IMR-90 (cell line): ENCODE data around the gene SIGLEC15. TPM values are rescaled to one million over a fixed set of nuclear protein-coding genes. Genes with fewer than 3 reads are reported as not detected.

Experiments
- ATAC-seq: fragments of 200-7000 bp; cut with Tn5 transposase; 2 replicates; pipeline ENCODE4 v1.9.1; 2020; ENCODE audit warnings: low read depth, mild to moderate bottlenecking, moderate library complexity
- BruUV-seq: library from RNA; stranded (reverse); fragments of 400-500 nt; replicated peaks from 2 replicates; lab custom pipeline; 2021; lab: Mats Ljungman, UMichigan
- CTCF ChIA-PET: fragments of 300-600 bp; formaldehyde crosslinking; extraction: SDS; loops from one replicate; lab custom pipeline; 2021; ENCODE audit warnings: antibody characterized with exemption; lab: Yijun Ruan, JAX
- POLR2A ChIA-PET: fragments of 300-600 bp; sonication (Branson Sonifier 250); formaldehyde crosslinking; loops from one replicate; lab custom pipeline; 2022; ENCODE audit warnings: antibody characterized with exemption; ENCODE audit not compliant: unreplicated experiment; lab: Charles Lee
- DNase-seq: peaks from one replicate; pipeline ENCODE4 v3.0.0; 2013
- H2AFZ ChIP-seq: replicated peaks from 2 replicates; pipeline ENCODE3; 2013; ENCODE audit warnings: low read length, mild to moderate bottlenecking; ENCODE audit not compliant: poor library complexity
- H2AK5ac ChIP-seq: 2 replicates; pipeline ENCODE4 v1.6.1; 2013; ENCODE audit warnings: low read depth, low read length, inconsistent platforms
- H2AK9ac ChIP-seq: replicated peaks from 2 replicates; pipeline ENCODE3; 2013; ENCODE audit warnings: mild to moderate bottlenecking, low read depth, low read length, moderate library complexity; ENCODE audit not compliant: poor library complexity
- H2BK120ac ChIP-seq: 2 replicates; pipeline ENCODE4 v1.6.1; 2013; ENCODE audit warnings: low read depth, low read length, inconsistent platforms
- H2BK15ac ChIP-seq: 3 replicates; pipeline ENCODE4 v1.6.1; 2013; ENCODE audit warnings: low read depth, low read length, inconsistent platforms
- H2BK20ac ChIP-seq: 2 replicates; pipeline ENCODE4 v1.6.1; 2013; ENCODE audit warnings: low read depth, mild to moderate bottlenecking, inconsistent platforms, low read length, moderate library complexity
- H2BK5ac ChIP-seq: 2 replicates; pipeline ENCODE4 v1.6.1; 2013; ENCODE audit warnings: mild to moderate bottlenecking, low read depth, low read length, inconsistent platforms; ENCODE audit not compliant: poor library complexity, severe bottlenecking
- H3K14ac ChIP-seq: replicated peaks from 2 replicates; pipeline ENCODE4 v1.6.1; 2013; ENCODE audit warnings: low read depth, low read length, inconsistent platforms
- H3K18ac ChIP-seq: 2 replicates; pipeline ENCODE4 v1.6.1; 2013; ENCODE audit warnings: low read depth, low read length, control low read depth
- H3K23ac ChIP-seq: 2 replicates; pipeline ENCODE4 v1.6.1; 2013; ENCODE audit warnings: low read depth, low read length, inconsistent platforms
- H3K27ac ChIP-seq: 2 replicates; pipeline ENCODE4 v1.5.1; 2013; ENCODE audit warnings: mild to moderate bottlenecking, control low read depth, low read length; ENCODE audit not compliant: insufficient read depth
- H3K27me3 ChIP-seq: 2 replicates; pipeline ENCODE4 v1.6.1; 2013; ENCODE audit warnings: low read length; ENCODE audit not compliant: control insufficient read depth, insufficient read depth
- H3K36me3 ChIP-seq: 2 replicates; pipeline ENCODE4 v1.6.1; 2013; ENCODE audit warnings: low read length, mixed read lengths; ENCODE audit not compliant: control insufficient read depth, insufficient read depth
- H3K4ac ChIP-seq: 2 replicates; pipeline ENCODE4 v1.6.1; 2013; ENCODE audit warnings: low read depth, low read length, inconsistent platforms
- H3K4me1 ChIP-seq: 2 replicates; pipeline ENCODE4 v1.6.1; 2013; ENCODE audit warnings: low read length, mixed read lengths; ENCODE audit not compliant: control insufficient read depth, insufficient read depth
- H3K4me2 ChIP-seq: 2 replicates; pipeline ENCODE4 v1.6.1; 2013; ENCODE audit warnings: low read depth, mild to moderate bottlenecking, control low read depth, low read length, moderate library complexity
- H3K4me3 ChIP-seq: 2 replicates; pipeline ENCODE4 v1.5.1; 2013; ENCODE audit warnings: low read depth, mild to moderate bottlenecking, control low read depth, low read length, moderate library complexity; ENCODE audit not compliant: insufficient read depth
- H3K56ac ChIP-seq: 2 replicates; pipeline ENCODE4 v1.6.1; 2013; ENCODE audit warnings: low read length, inconsistent platforms; ENCODE audit not compliant: insufficient read depth; ENCODE audit errors: extremely low read depth
- H3K79me1 ChIP-seq, 2 experiments: 2 replicates each; pipeline ENCODE4 v1.6.1; 2013; ENCODE audit warnings: low read length in 2 of 2, inconsistent platforms in 1 of 2, low read depth in 1 of 2
- H3K9ac ChIP-seq: 2 replicates; pipeline ENCODE4 v1.6.1; 2013; ENCODE audit warnings: low read depth, low read length, control low read depth
- H3K9me1 ChIP-seq: 2 replicates; pipeline ENCODE4 v1.6.1; 2013; ENCODE audit warnings: low read length, inconsistent platforms; ENCODE audit not compliant: insufficient read depth
- H3K9me3 ChIP-seq: 2 replicates; pipeline ENCODE4 v1.6.1; 2013; ENCODE audit warnings: low read length; ENCODE audit not compliant: control insufficient read depth, insufficient read depth
- H4K20me1 ChIP-seq: 2 replicates; pipeline ENCODE4 v1.6.1; 2013; ENCODE audit warnings: low read length, inconsistent platforms; ENCODE audit not compliant: insufficient read depth
- H4K5ac ChIP-seq: 2 replicates; pipeline ENCODE4 v1.6.1; 2013; ENCODE audit warnings: mild to moderate bottlenecking, low read depth, low read length, control low read depth
- H4K8ac ChIP-seq, 2 experiments: 2 replicates each; pipeline ENCODE4 v1.6.1; 2013; ENCODE audit warnings: low read depth in 2 of 2, low read length in 2 of 2, control low read depth in 1 of 2, inconsistent platforms in 1 of 2
- H4K91ac ChIP-seq: 2 replicates; pipeline ENCODE4 v1.6.1; 2013; ENCODE audit warnings: low read depth, low read length, inconsistent platforms; ENCODE audit not compliant: insufficient read depth
- BHLHE40 ChIP-seq: fragments of 150-350 bp; IDR thresholded peaks from 2 replicates; pipeline ENCODE4 v1.6.1; 2016; ENCODE audit warnings: mild to moderate bottlenecking, low read depth, low read length
- CEBPB ChIP-seq: IDR thresholded peaks from 2 replicates; pipeline ENCODE4 v1.6.1; 2012; ENCODE audit warnings: low read depth, low read length, improper control_type of control experiment
- CHD1 ChIP-seq: IDR thresholded peaks from 2 replicates; pipeline ENCODE4 v1.6.1; 2012; ENCODE audit warnings: low read depth, low read length, improper control_type of control experiment
- FOS ChIP-seq: fragments of 150-350 bp; IDR thresholded peaks from 2 replicates; pipeline ENCODE4 v1.6.1; 2016; ENCODE audit warnings: low read depth, low read length
- MXI1 ChIP-seq: IDR thresholded peaks from 2 replicates; pipeline ENCODE4 v1.6.1; 2012; ENCODE audit warnings: low read depth, mild to moderate bottlenecking, low read length, moderate library complexity, borderline replicate concordance
- NFE2L2 ChIP-seq: fragments of 150-350 bp; IDR thresholded peaks from 2 replicates; pipeline ENCODE4 v1.6.1; 2016; ENCODE audit warnings: low read depth, mild to moderate bottlenecking, low read length
- SMC3 ChIP-seq: fragments of 150-350 bp; IDR thresholded peaks from 2 replicates; pipeline ENCODE4 v1.6.1; 2016; ENCODE audit warnings: low read depth, mild to moderate bottlenecking, antibody characterized with exemption, low read length, moderate library complexity
- WGBS, 2 experiments: methylation state at CpG; one replicate each; pipeline versions ENCODE4 v1.1.5 to v1.1.7; 2013; ENCODE audit warnings: missing lambda C conversion rate in 2 of 2; ENCODE audit not compliant: insufficient read length in 1 of 2; ENCODE audit errors: extremely low coverage in 2 of 2; 5-methylcytosine and 5-hydroxymethylcytosine counted together
- dilution Hi-C: fragments of 300-500 bp; cut with HindIII; formaldehyde crosslinking; loops from one replicate; pipeline ENCODE4 v1.14.3; 2018; ENCODE audit warnings: low sequenced_read_pairs; ENCODE audit not compliant: unreplicated experiment
- in situ Hi-C: fragments of 300-500 bp; cut with MboI; formaldehyde crosslinking; loops from 3 replicates; pipeline ENCODE4 v1.14.3; 2019; ENCODE audit warnings: low sequenced_read_pairs, inconsistent platforms, mixed read lengths
- intact Hi-C: fragments of 100-400 bp; cut with micrococcal nuclease; formaldehyde crosslinking; loops from 2 replicates; pipeline ENCODE4 v1.10.0; 2022
- microRNA-seq, 2 experiments: library from miRNA; stranded (forward) in 1 of 2; unstranded in 1 of 2; fragments of 10-50 nt in 1 of 2; fragments of <30 nt in 1 of 2; gene quantifications in 1 of 2; microRNA quantifications in 1 of 2; one replicate each; pipeline versions ENCODE3 to v1.1.0; 2013 to 2020; ENCODE audit not compliant: insufficient read depth in 1 of 2, insufficient read length in 1 of 2, unreplicated experiment in 1 of 2
- polyA plus RNA-seq, 3 experiments: library from polyadenylated mRNA; depleted of rRNA; stranded (reverse); fragments of >200 nt; gene quantifications; 2 replicates each; pipeline ENCODE4 v1.2.3, GENCODE V29; 2012; ENCODE audit warnings: low replicate concordance in 1 of 3
- small RNA-seq, 5 experiments: library from RNA; depleted of rRNA; stranded (forward); fragments of <200 nt; gene quantifications; one replicate each; pipeline ENCODE3, GENCODE V24; 2012
- total RNA-seq: library from RNA; depleted of rRNA; stranded (reverse); fragments of >200 nt; gene quantifications from 2 replicates; pipeline ENCODE4 v1.2.3, GENCODE V29; 2012; rRNA removed

Gene SIGLEC15
- total and polyA plus RNA-seq, 2 of the 4 experiments (the other 2 are of a cell fraction): 1.1 to 1.8 TPM

GRCh38 chr18:45891806-45892205 is 66.3 kb downstream of the SIGLEC15 start:
- Histone ChIP-seq H3K27me3 (no peaks in the 10 kb centered on the region), H2AK5ac (no peak overlapping the region), H3K4me2 (no peak overlapping the region), H3K18ac (no peak overlapping the region), H2BK20ac (no peak overlapping the region), H2BK120ac (no peak overlapping the region), H2BK5ac (no peak overlapping the region), H4K8ac (no peak overlapping the region), H2AK9ac (no peak overlapping the region), H3K56ac (no peak overlapping the region), H4K20me1 (no peaks in the 10 kb centered on the region), H3K9me3 (no peaks in the 10 kb centered on the region), H3K27ac (no peak overlapping the region), H2AFZ (no peak overlapping the region), H3K14ac (no peak overlapping the region), H2BK15ac (no peak overlapping the region), H3K4me1 (0 out of 2 replicates have a peak, but pooled peaks cover 2% of the 10 kb centered on the region), H3K4me3 (no peak overlapping the region), H3K23ac (no peak overlapping the region), H4K5ac (no peak overlapping the region), H3K79me1 (peaks cover 7 to 20% of the 10 kb centered on the region in 2 experiments), H3K9me1 (no peaks in the 10 kb centered on the region; the same call in 1 of the 2 replicates), H3K9ac (no peak overlapping the region), H3K4ac (no peak overlapping the region), H3K36me3 (peaks cover 32% of the 10 kb centered on the region), H4K91ac (no peak overlapping the region)
- BruUV-seq: no TSS peak
- dilution Hi-C loops (no loop called here), in situ Hi-C loops (no loop called here), intact Hi-C loops (loop anchor here (5.0 kb wide), 1 partner anchor 40 kb away; no protein-coding TSS in a partner anchor)
- ChIA-PET CTCF (no interaction called here), POLR2A (no interaction called here)
- no peak for TF ChIP-seq CHD1
- TF ChIP-seq SMC3: no peak
- TF ChIP-seq NFE2L2: no peak
- no peak for TF ChIP-seq MXI1
- TF ChIP-seq CEBPB: no peak
- TF ChIP-seq BHLHE40: no peak
- TF ChIP-seq FOS: no peak
- no CpG with 5 or more reads among the region's 2 CpGs for WGBS, 2 experiments
- DNase-seq (no peak), ATAC-seq (no peak)

Small RNAs within 50 kb of the gene (microRNA-seq; reads per million reads assigned to microRNA genes)
- not detected for gene AC087685.1 (ENCODE audit: insufficient read depth, insufficient read length)

Small RNAs within 50 kb of the gene (small RNA-seq; reads per million reads assigned to genes)
- 0 reads per million in 5 experiments for gene AC087685.1

Other genes with a start within 250 kb of the SIGLEC15 start
- not detected in 2 replicates for gene SLC14A2, start 210.2 kb upstream of the SIGLEC15 start, total RNA-seq
- gene SLC14A2, start 210.2 kb upstream of the SIGLEC15 start, polyA plus RNA-seq (2012; rRNA removed): 0.03 TPM in 1 of 2 replicates, not detected in the other
- gene SLC14A1, start 101.5 kb upstream of the SIGLEC15 start, total RNA-seq: 21.7 and 31.9 TPM in 2 replicates
- 18.3 and 20.5 TPM in 2 replicates for gene SLC14A1, start 101.5 kb upstream of the SIGLEC15 start, polyA plus RNA-seq (2012; rRNA removed)
- 104 and 114 TPM in 2 replicates for gene EPG5, start 141.7 kb downstream of the SIGLEC15 start, total RNA-seq
- gene EPG5, start 141.7 kb downstream of the SIGLEC15 start, polyA plus RNA-seq (2012; rRNA removed): 35.1 and 37.3 TPM in 2 replicates
- 10.4 and 14.4 TPM in 2 replicates for gene PSTPIP2, start 246.6 kb downstream of the SIGLEC15 start, total RNA-seq
- 10.2 and 12.4 TPM in 2 replicates for gene PSTPIP2, start 246.6 kb downstream of the SIGLEC15 start, polyA plus RNA-seq (2012; rRNA removed)